WTC11 (cell line): ENCODE data around the gene PIK3R1.

ENCODE experiments used
- CREB1 ChIP-seq: sonication (generic); formaldehyde crosslinking; IDR thresholded peaks from 2 replicates; pipeline ENCODE4 v1.8.0; 2023; ENCODE audit warnings: mild to moderate bottlenecking, missing genetic modification reagents
- CTCF ChIP-seq: fragments of 200-600 bp; IDR thresholded peaks from 2 replicates; pipeline ENCODE4 v1.8.0; 2022; ENCODE audit warnings: antibody characterized with exemption
- E2F1 ChIP-seq: sonication (generic); formaldehyde crosslinking; IDR thresholded peaks from 2 replicates; pipeline ENCODE4 v1.8.0; 2022; ENCODE audit warnings: mild to moderate bottlenecking, missing genetic modification reagents
- ERG ChIP-seq: fragments of 250-450 bp; sonication (Bioruptor Pico); IDR thresholded peaks from 2 replicates; pipeline ENCODE4 v1.8.0; 2021; ENCODE audit warnings: mild to moderate bottlenecking
- ESRRA ChIP-seq: sonication (generic); formaldehyde crosslinking; IDR thresholded peaks from 2 replicates; pipeline ENCODE4 v1.8.1; 2022; ENCODE audit warnings: mild to moderate bottlenecking, missing genetic modification reagents, borderline replicate concordance
- FOXK1 ChIP-seq: sonication (generic); formaldehyde crosslinking; IDR thresholded peaks from 2 replicates; pipeline ENCODE4 v1.8.0; 2022; ENCODE audit warnings: mild to moderate bottlenecking, moderate library complexity, missing genetic modification reagents
- GRHL2 ChIP-seq: fragments of 250-450 bp; sonication (Bioruptor Pico); IDR thresholded peaks from 2 replicates; pipeline ENCODE4 v1.8.0; 2022; ENCODE audit warnings: mild to moderate bottlenecking, moderate library complexity; ENCODE audit not compliant: insufficient replicate concordance, severe bottlenecking
- GTF2I ChIP-seq: fragments of 250-450 bp; sonication (Bioruptor Pico); conservative IDR thresholded peaks from 2 replicates; pipeline ENCODE4 v1.4.0; 2021; ENCODE audit warnings: mild to moderate bottlenecking
- JAZF1 ChIP-seq: fragments of 250-450 bp; sonication (Bioruptor Pico); IDR thresholded peaks from 2 replicates; pipeline ENCODE4 v1.9.0; 2021; ENCODE audit warnings: moderate library complexity, mild to moderate bottlenecking, inconsistent platforms
- MLX ChIP-seq: sonication (generic); formaldehyde crosslinking; IDR thresholded peaks from 2 replicates; pipeline ENCODE4 v1.8.1; 2023; ENCODE audit warnings: mild to moderate bottlenecking, missing genetic modification reagents, moderate library complexity
- NFE2L1 ChIP-seq: sonication (generic); formaldehyde crosslinking; IDR thresholded peaks from 2 replicates; pipeline ENCODE4 v1.8.1; 2023; ENCODE audit warnings: missing genetic modification reagents
- NFYB ChIP-seq: sonication (generic); formaldehyde crosslinking; conservative IDR thresholded peaks from 2 replicates; pipeline ENCODE4 v1.8.0; 2022; ENCODE audit warnings: low read depth, missing genetic modification reagents
- SP1 ChIP-seq: sonication (generic); formaldehyde crosslinking; conservative IDR thresholded peaks from 2 replicates; pipeline ENCODE4 v1.8.1; 2022; ENCODE audit warnings: missing genetic modification reagents
- TCF7 ChIP-seq: sonication (generic); formaldehyde crosslinking; IDR thresholded peaks from 2 replicates; pipeline ENCODE4 v1.8.0; 2022; ENCODE audit warnings: mild to moderate bottlenecking, low read depth, missing genetic modification reagents, moderate library complexity

- TF ChIP-seq SP1 (no peak), NFE2L1 (CRISPR knock-in tag) (no peak), CTCF (no peak), FOXK1 (CRISPR knock-in tag) (no peak), MLX (CRISPR knock-in tag) (no peak), ESRRA (CRISPR knock-in tag) (no peak), JAZF1 (no peak), ERG (CRISPR knock-in tag) (no peak), E2F1 (CRISPR knock-in tag) (no peak), TCF7 (CRISPR knock-in tag) (no peak), NFYB (CRISPR knock-in tag) (no peak), CREB1 (no peak), GTF2I (CRISPR knock-in tag) (no peak), GRHL2 (no peak)
These were observed 11.1 kb downstream of the PIK3R1 start for GRCh38 chr5:68226546-68227073.
